ENCODE measurements around the gene MAP4K4. TPM values are rescaled to one million over a fixed set of nuclear protein-coding genes. Genes with fewer than 3 reads are reported as not detected.
"Not testable (repeated sequence)": the region's sequence is repeated elsewhere in the genome, so short reads cannot be mapped to it uniquely, and the experiment has no call there.

The MAP4K4 gene
- total and polyA plus RNA-seq, 5 donors = 30.8 to 64.5 (median 61.7) TPM

GRCh38 chr2:101771227-101771902 is 73.9 kb downstream of the MAP4K4 start:
- no peaks in the 10 kb centered on the region for H3K9me3 ChIP-seq (ENCODE audit: control insufficient read depth, low read length)
- no peak overlapping the region for H3K27ac ChIP-seq (ENCODE audit: low read length)
- H3K4me3 ChIP-seq (ENCODE audit: low read length) = no peak overlapping the region
- peaks cover 41% of the 10 kb centered on the region for H3K4me1 ChIP-seq (ENCODE audit: control insufficient read depth, insufficient read depth, low read length)
- WGBS = 85% methylated on average over 5 of the region's 5 CpGs
- ATAC-seq (no peak), DNase-seq (no peak)
- H3K27me3 ChIP-seq (ENCODE audit: control insufficient read depth, insufficient read depth) = no peaks in the 10 kb centered on the region
- intact Hi-C loops (cut with DNase I) = no loop called here

GRCh38 chr2:101771910-101772321 is 74.4 kb downstream of the MAP4K4 start:
- Histone ChIP-seq H3K27me3 (ENCODE audit: control insufficient read depth, insufficient read depth) (no peaks in the 10 kb centered on the region), H3K4me3 (ENCODE audit: low read length) (no peak overlapping the region), H3K9me3 (ENCODE audit: control insufficient read depth, low read length) (no peaks in the 10 kb centered on the region), H3K4me1 (ENCODE audit: control insufficient read depth, insufficient read depth, low read length) (peaks cover 41% of the 10 kb centered on the region), H3K27ac (ENCODE audit: low read length) (no peak overlapping the region)
- WGBS = 86% methylated on average over 2 of the region's 2 CpGs
- intact Hi-C loops (cut with DNase I) = no loop called here
- ATAC-seq = no peak
- no peak for DNase-seq

DNA sequence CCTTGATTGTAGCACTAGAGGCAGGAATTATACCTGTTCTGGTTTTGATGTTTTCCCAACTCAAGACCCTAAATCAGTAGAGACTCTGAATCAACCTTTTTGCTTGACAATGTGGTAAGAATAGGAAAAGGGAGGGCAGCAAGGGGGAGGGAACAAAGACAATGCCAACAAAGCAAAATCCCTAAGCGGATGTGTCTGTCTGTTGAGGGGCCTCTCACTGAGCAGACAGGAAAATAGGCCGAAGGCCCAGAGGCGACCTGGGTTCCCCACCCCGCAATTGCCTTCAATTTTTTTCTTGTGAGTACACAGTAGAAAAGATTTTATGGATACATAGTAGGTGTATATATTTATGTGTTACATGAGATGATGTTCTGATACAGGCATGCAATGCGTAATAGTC is 75.6 kb downstream of the MAP4K4 start:
- Histone ChIP-seq H3K27me3 (ENCODE audit: control insufficient read depth, insufficient read depth) (no peaks in the 10 kb centered on the region), H3K27ac (ENCODE audit: low read length) (no peak overlapping the region), H3K9me3 (ENCODE audit: control insufficient read depth, low read length) (no peaks in the 10 kb centered on the region), H3K4me1 (ENCODE audit: control insufficient read depth, insufficient read depth, low read length) (peaks cover 37% of the 10 kb centered on the region), H3K4me3 (ENCODE audit: low read length) (no peak overlapping the region)
- DNase-seq = no peak
- WGBS = 74% methylated on average over 5 of the region's 5 CpGs
- intact Hi-C loops (cut with DNase I) = no loop called here
- ATAC-seq = peak in 1 of 2 donors; percentile 34

- ATAC-seq; H3K27ac ChIP-seq (ENCODE audit: low read length); H3K9me3 ChIP-seq (ENCODE audit: control insufficient read depth, low read length); intact Hi-C loops (cut with DNase I); H3K4me3 ChIP-seq (ENCODE audit: low read length); H3K27me3 ChIP-seq (ENCODE audit: control insufficient read depth, insufficient read depth); DNase-seq: not testable (repeated sequence)
- H3K4me1 ChIP-seq (ENCODE audit: control insufficient read depth, insufficient read depth, low read length) = peaks cover 41% of the 10 kb centered on the region
- WGBS = 67% methylated on average over 3 of the region's 3 CpGs
These were observed 76.5 kb downstream of the MAP4K4 start for GRCh38 chr2:101773961-101774360.

- no peak overlapping the region for H3K4me3 ChIP-seq (ENCODE audit: low read length)
- 91% methylated on average over 2 of the region's 2 CpGs for WGBS
- H3K27ac ChIP-seq (ENCODE audit: low read length) = no peak overlapping the region
- intact Hi-C loops (cut with DNase I) = no loop called here
- no peaks in the 10 kb centered on the region for H3K9me3 ChIP-seq (ENCODE audit: control insufficient read depth, low read length)
- no peaks in the 10 kb centered on the region for H3K27me3 ChIP-seq (ENCODE audit: control insufficient read depth, insufficient read depth)
- ATAC-seq (no peak), DNase-seq (no peak)
- H3K4me1 ChIP-seq (ENCODE audit: control insufficient read depth, insufficient read depth, low read length) = peaks cover 39% of the 10 kb centered on the region
These were observed 77.6 kb downstream of the MAP4K4 start for GRCh38 chr2:101775092-101775491.

GRCh38 chr2:101775636-101776035 is 78.1 kb downstream of the MAP4K4 start:
- no peak overlapping the region for H3K27ac ChIP-seq (ENCODE audit: low read length)
- H3K4me3 ChIP-seq (ENCODE audit: low read length) = no peak overlapping the region
- DNase-seq = no peak
- H3K27me3 ChIP-seq (ENCODE audit: control insufficient read depth, insufficient read depth) = no peaks in the 10 kb centered on the region
- intact Hi-C loops (cut with DNase I) = no loop called here
- H3K4me1 ChIP-seq (ENCODE audit: control insufficient read depth, insufficient read depth, low read length) = peaks cover 39% of the 10 kb centered on the region
- WGBS = 73% methylated on average over 8 of the region's 8 CpGs
- H3K9me3 ChIP-seq (ENCODE audit: control insufficient read depth, low read length) = no peaks in the 10 kb centered on the region
- no peak for ATAC-seq

- ATAC-seq (peak in 1 of 2 donors; percentile 65), DNase-seq (no peak)
- intact Hi-C loops (cut with DNase I) = no loop called here
- Histone ChIP-seq H3K4me1 (ENCODE audit: control insufficient read depth, insufficient read depth, low read length) (peaks cover 36% of the 10 kb centered on the region), H3K9me3 (ENCODE audit: control insufficient read depth, low read length) (no peaks in the 10 kb centered on the region), H3K27me3 (ENCODE audit: control insufficient read depth, insufficient read depth) (no peaks in the 10 kb centered on the region), H3K4me3 (ENCODE audit: low read length) (no peak overlapping the region), H3K27ac (ENCODE audit: low read length) (no peak overlapping the region)
- WGBS = 46% methylated on average over 10 of the region's 10 CpGs
These were observed 78.9 kb downstream of the MAP4K4 start for GRCh38 chr2:101776172-101777043.

GRCh38 chr2:101777337-101777736 is 79.8 kb downstream of the MAP4K4 start:
- no peaks in the 10 kb centered on the region for H3K27me3 ChIP-seq (ENCODE audit: control insufficient read depth, insufficient read depth)
- peaks cover 32% of the 10 kb centered on the region for H3K4me1 ChIP-seq (ENCODE audit: control insufficient read depth, insufficient read depth, low read length)
- DNase-seq (no peak), ATAC-seq (no peak)
- H3K4me3 ChIP-seq (ENCODE audit: low read length) = no peak overlapping the region
- no peaks in the 10 kb centered on the region for H3K9me3 ChIP-seq (ENCODE audit: control insufficient read depth, low read length)
- H3K27ac ChIP-seq (ENCODE audit: low read length) = no peak overlapping the region
- intact Hi-C loops (cut with DNase I) = no loop called here
- 80% methylated on average over 11 of the region's 11 CpGs for WGBS

- no peaks in the 10 kb centered on the region for H3K27me3 ChIP-seq (ENCODE audit: control insufficient read depth, insufficient read depth)
- intact Hi-C loops (cut with DNase I) = no loop called here
- ATAC-seq = peak in 1 of 2 donors; percentile 20
- no peak overlapping the region for H3K4me3 ChIP-seq (ENCODE audit: low read length)
- WGBS = 82% methylated on average over 6 of the region's 6 CpGs
- H3K9me3 ChIP-seq (ENCODE audit: control insufficient read depth, low read length) = no peaks in the 10 kb centered on the region
- H3K4me1 ChIP-seq (ENCODE audit: control insufficient read depth, insufficient read depth, low read length) = peaks cover 34% of the 10 kb centered on the region
- no peak for DNase-seq
- no peak overlapping the region for H3K27ac ChIP-seq (ENCODE audit: low read length)
These were observed 80.6 kb downstream of the MAP4K4 start for GRCh38 chr2:101778102-101778501.

GRCh38 chr2:101779190-101779589 is 81.7 kb downstream of the MAP4K4 start:
- WGBS = 97% methylated on average over 1 of the region's 1 CpG
- H3K4me3 ChIP-seq (ENCODE audit: low read length) = no peak overlapping the region
- ATAC-seq = no peak
- peaks cover 34% of the 10 kb centered on the region for H3K4me1 ChIP-seq (ENCODE audit: control insufficient read depth, insufficient read depth, low read length)
- no peaks in the 10 kb centered on the region for H3K27me3 ChIP-seq (ENCODE audit: control insufficient read depth, insufficient read depth)
- intact Hi-C loops (cut with DNase I) = no loop called here
- no peak for DNase-seq
- no peaks in the 10 kb centered on the region for H3K9me3 ChIP-seq (ENCODE audit: control insufficient read depth, low read length)
- H3K27ac ChIP-seq (ENCODE audit: low read length) = no peak overlapping the region

- H3K4me1 ChIP-seq (ENCODE audit: control insufficient read depth, insufficient read depth, low read length) = peaks cover 32% of the 10 kb centered on the region
- intact Hi-C loops (cut with DNase I) = no loop called here
- WGBS = 72% methylated on average over 3 of the region's 3 CpGs
- H3K27me3 ChIP-seq (ENCODE audit: control insufficient read depth, insufficient read depth) = no peaks in the 10 kb centered on the region
- no peak for ATAC-seq
- H3K4me3 ChIP-seq (ENCODE audit: low read length) = no peak overlapping the region
- H3K9me3 ChIP-seq (ENCODE audit: control insufficient read depth, low read length) = no peaks in the 10 kb centered on the region
- no peak overlapping the region for H3K27ac ChIP-seq (ENCODE audit: low read length)
- no peak for DNase-seq
These were observed 82.1 kb downstream of the MAP4K4 start for GRCh38 chr2:101779656-101780055.

Data from right cardiac atrium (tissue), 5 donors.